HepG2 (cell line): ENCODE results near the gene TLK1. TPM values are rescaled to one million over a fixed set of nuclear protein-coding genes. Genes with fewer than 3 reads are reported as not detected.

ENCODE experiments used
- CBX1 ChIP-seq: IDR thresholded peaks from one replicate; pipeline ENCODE4 v1.6.1; 2016; ENCODE audit warnings: antibody characterized with exemption, low read depth
- CHD4 ChIP-seq: fragments of 200-600 bp; sonication (generic); IDR thresholded peaks from 2 replicates; pipeline ENCODE4 v1.7.0; 2017; ENCODE audit warnings: mild to moderate bottlenecking, low read length, borderline replicate concordance
- HMG20A ChIP-seq: IDR thresholded peaks from 2 replicates; pipeline ENCODE4 v1.6.1; 2016; ENCODE audit warnings: borderline replicate concordance
- HNF4G ChIP-seq, 2 experiments: sonication (generic) in 1 of 2; formaldehyde crosslinking in 1 of 2; IDR thresholded peaks; 2 replicates each; pipeline versions ENCODE4 v1.4.0 to v1.6.1; 2011 to 2020; ENCODE audit warnings: borderline replicate concordance in 2 of 2, low read depth in 2 of 2, mild to moderate bottlenecking in 2 of 2, low read length in 1 of 2, missing genetic modification reagents in 1 of 2, moderate library complexity in 1 of 2
- HNRNPLL ChIP-seq: fragments of 200-400 bp; formaldehyde crosslinking; IDR thresholded peaks from 2 replicates; pipeline ENCODE4 v1.6.1; 2017; ENCODE audit warnings: mild to moderate bottlenecking, low read depth, low read length; ENCODE audit not compliant: poor library complexity, severe bottlenecking
- HNRNPUL1 ChIP-seq: fragments of 200-400 bp; formaldehyde crosslinking; IDR thresholded peaks from 2 replicates; pipeline ENCODE4 v1.6.1; 2017; ENCODE audit warnings: low read depth, mild to moderate bottlenecking, low read length, moderate library complexity
- MIER2 ChIP-seq: IDR thresholded peaks from 2 replicates; pipeline ENCODE4 v1.6.1; 2016; ENCODE audit warnings: missing biosample characterization, missing genetic modification reagents
- NCOA5 ChIP-seq: sonication (generic); formaldehyde crosslinking; IDR thresholded peaks from 2 replicates; pipeline ENCODE4 v1.4.0; 2020; ENCODE audit warnings: missing genetic modification reagents
- PITX1 ChIP-seq: sonication (generic); formaldehyde crosslinking; IDR thresholded peaks from 2 replicates; pipeline ENCODE4 v1.5.1; 2020; ENCODE audit warnings: mild to moderate bottlenecking, missing genetic modification reagents
- SATB2 ChIP-seq: sonication (generic); formaldehyde crosslinking; IDR thresholded peaks from 2 replicates; pipeline ENCODE4 v1.5.0; 2020; ENCODE audit warnings: missing genetic modification reagents
- SMC3 ChIP-seq: IDR thresholded peaks from 2 replicates; pipeline ENCODE4 v1.6.1; 2011; ENCODE audit warnings: low read length, improper control_type of control experiment
- TCF12 ChIP-seq, 2 experiments: fragments of 450-650 bp in 1 of 2; sonication (generic) in 1 of 2; formaldehyde crosslinking in 1 of 2; IDR thresholded peaks; 2 replicates each; pipeline versions ENCODE4 v1.6.1 to v1.8.0; 2017 to 2022; ENCODE audit warnings: antibody characterized with exemption in 1 of 2, mild to moderate bottlenecking in 1 of 2, missing genetic modification reagents in 1 of 2, moderate library complexity in 1 of 2
- TGIF2 ChIP-seq: IDR thresholded peaks from 2 replicates; pipeline ENCODE4 v1.6.1; 2016; ENCODE audit warnings: control low read depth, missing compliant biosample characterization
- ZNF160 ChIP-seq: sonication (generic); formaldehyde crosslinking; IDR thresholded peaks from 2 replicates; pipeline ENCODE4 v1.8.0; 2022; ENCODE audit warnings: mild to moderate bottlenecking, inconsistent platforms, missing genetic modification reagents
- ZNF230 ChIP-seq: sonication (generic); formaldehyde crosslinking; IDR thresholded peaks from 2 replicates; pipeline ENCODE4 v1.4.0; 2020; ENCODE audit warnings: mild to moderate bottlenecking, missing genetic modification reagents
- polyA plus RNA-seq, 8 experiments: library from polyadenylated mRNA; depleted of rRNA in 3 of 8; stranded (reverse) in 7 of 8; unstranded in 1 of 8; fragments of >200 nt; fragmentation: Illumina TruSeq in 4 of 8; extraction: Trizol in 4 of 8; gene quantifications; 2 replicates each; pipeline versions ENCODE4 v1.2.1 to v1.2.3, GENCODE V29; 2011 to 2016; ENCODE audit warnings: low read depth in 4 of 8, missing spikeins in 1 of 8, mixed read lengths in 1 of 8; ENCODE audit not compliant: insufficient read depth in 1 of 8
- total RNA-seq, 5 experiments: library from RNA; depleted of rRNA; stranded (reverse); fragments of >200 nt; fragmentation: Illumina TruSeq; extraction: Trizol; gene quantifications; 2 replicates each; pipeline ENCODE4 v1.2.3, GENCODE V29; 2016; ENCODE audit warnings: low read depth in 1 of 5
- TF ChIP-seq, protein P1 (sequence below): IDR thresholded peaks from 2 replicates; pipeline ENCODE4 v1.6.1; 2012; ENCODE audit warnings: inconsistent platforms
- TF ChIP-seq, protein P2 (sequence below): sonication (generic); formaldehyde crosslinking; IDR thresholded peaks from 2 replicates; pipeline ENCODE4 v1.5.0; 2020; ENCODE audit warnings: mild to moderate bottlenecking, missing genetic modification reagents
- TF ChIP-seq, protein P3 (sequence below): sonication (generic); formaldehyde crosslinking; IDR thresholded peaks from 2 replicates; pipeline ENCODE4 v1.4.0; 2020; ENCODE audit warnings: missing genetic modification reagents
- TF ChIP-seq, protein P4 (sequence below): sonication (generic); formaldehyde crosslinking; IDR thresholded peaks from 2 replicates; pipeline ENCODE4 v1.4.0; 2020; ENCODE audit warnings: missing genetic modification reagents, mild to moderate bottlenecking, borderline replicate concordance

Gene TLK1
- total and polyA plus RNA-seq, 2 of the 13 experiments (the other 11 are each of a cell fraction or from before 2014, with no cell fraction given), result 16.8 to 28.7 TPM

DNA sequence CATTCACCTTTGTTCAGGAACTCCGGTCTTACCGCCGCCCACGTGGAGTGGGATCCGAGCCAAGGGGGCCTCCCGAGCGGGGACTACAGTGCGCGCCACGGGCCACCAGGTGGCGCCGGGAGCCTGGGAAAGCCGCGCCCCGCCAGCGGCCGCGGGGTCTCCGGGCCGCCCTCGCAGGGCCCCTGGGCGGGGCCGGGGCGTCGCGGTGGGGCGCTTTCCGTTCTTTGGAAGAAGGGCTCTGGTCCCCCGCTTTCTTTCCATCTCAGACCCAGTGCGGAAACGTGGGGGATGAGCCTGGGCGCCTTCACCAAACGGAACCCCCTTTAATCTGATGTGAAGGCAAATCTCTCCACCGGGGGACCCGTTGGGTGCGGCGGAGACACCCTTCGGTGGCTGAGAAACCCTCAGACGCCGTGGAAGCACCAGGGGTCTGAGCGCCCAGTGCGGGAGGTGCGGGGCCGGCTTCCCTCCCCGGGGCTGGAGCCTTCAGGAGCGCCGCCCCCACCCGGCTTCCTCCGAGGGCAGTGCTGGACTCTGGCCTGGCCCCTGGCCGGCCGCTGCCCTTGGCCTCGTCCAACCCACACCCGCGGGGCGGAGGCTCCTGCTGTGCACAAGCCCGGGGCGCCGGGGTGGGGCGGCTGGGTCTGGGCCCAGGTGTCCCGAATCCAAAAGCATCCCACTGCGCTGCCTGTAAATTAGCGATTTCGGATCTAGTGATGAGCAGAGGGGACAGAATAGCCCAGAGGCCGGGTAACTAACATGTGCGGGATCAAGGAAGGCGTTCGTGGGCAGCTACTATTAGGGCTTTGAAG is 187.0 kb downstream of the TLK1 start (continued):
- TF ChIP-seq, protein P1, sequence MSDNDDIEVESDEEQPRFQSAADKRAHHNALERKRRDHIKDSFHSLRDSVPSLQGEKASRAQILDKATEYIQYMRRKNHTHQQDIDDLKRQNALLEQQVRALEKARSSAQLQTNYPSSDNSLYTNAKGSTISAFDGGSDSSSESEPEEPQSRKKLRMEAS, result peak; percentile 97
- peak; percentile 83 for TF ChIP-seq SATB2 (CRISPR knock-in tag)
- TF ChIP-seq PITX1 (CRISPR knock-in tag), result peak; percentile 20; the same call in 1 of the 2 replicates
- TF ChIP-seq SMC3, result peak; percentile 28; the same call in 1 of the 2 replicates
- TF ChIP-seq NCOA5 (CRISPR knock-in tag), result no peak
- peak; percentile 94 for TF ChIP-seq ZNF230 (CRISPR knock-in tag)
- peak; percentile 23 for TF ChIP-seq CBX1
- TF ChIP-seq HNRNPUL1, result no peak
- no peak; the same call in 1 of the 2 replicates for TF ChIP-seq MIER2
- TF ChIP-seq, protein P2, sequence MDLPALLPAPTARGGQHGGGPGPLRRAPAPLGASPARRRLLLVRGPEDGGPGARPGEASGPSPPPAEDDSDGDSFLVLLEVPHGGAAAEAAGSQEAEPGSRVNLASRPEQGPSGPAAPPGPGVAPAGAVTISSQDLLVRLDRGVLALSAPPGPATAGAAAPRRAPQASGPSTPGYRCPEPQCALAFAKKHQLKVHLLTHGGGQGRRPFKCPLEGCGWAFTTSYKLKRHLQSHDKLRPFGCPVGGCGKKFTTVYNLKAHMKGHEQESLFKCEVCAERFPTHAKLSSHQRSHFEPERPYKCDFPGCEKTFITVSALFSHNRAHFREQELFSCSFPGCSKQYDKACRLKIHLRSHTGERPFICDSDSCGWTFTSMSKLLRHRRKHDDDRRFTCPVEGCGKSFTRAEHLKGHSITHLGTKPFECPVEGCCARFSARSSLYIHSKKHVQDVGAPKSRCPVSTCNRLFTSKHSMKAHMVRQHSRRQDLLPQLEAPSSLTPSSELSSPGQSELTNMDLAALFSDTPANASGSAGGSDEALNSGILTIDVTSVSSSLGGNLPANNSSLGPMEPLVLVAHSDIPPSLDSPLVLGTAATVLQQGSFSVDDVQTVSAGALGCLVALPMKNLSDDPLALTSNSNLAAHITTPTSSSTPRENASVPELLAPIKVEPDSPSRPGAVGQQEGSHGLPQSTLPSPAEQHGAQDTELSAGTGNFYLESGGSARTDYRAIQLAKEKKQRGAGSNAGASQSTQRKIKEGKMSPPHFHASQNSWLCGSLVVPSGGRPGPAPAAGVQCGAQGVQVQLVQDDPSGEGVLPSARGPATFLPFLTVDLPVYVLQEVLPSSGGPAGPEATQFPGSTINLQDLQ, result peak; percentile 100
- TF ChIP-seq TCF12 (IDR thresholded peaks at IDR 0.05), result no peak
- no peak for TF ChIP-seq TCF12 (CRISPR knock-in tag; IDR thresholded peaks at IDR 0.05)
- TF ChIP-seq HMG20A (CRISPR knock-in tag), result peak; percentile 28; the same call in 1 of the 2 replicates
- no peak for TF ChIP-seq TGIF2
- TF ChIP-seq CHD4, result peak; percentile 76; the same call in 1 of the 2 replicates
- peak; percentile 80 for TF ChIP-seq HNF4G (IDR thresholded peaks at IDR 0.05; ENCODE audit: borderline replicate concordance, low read depth, low read length)
- TF ChIP-seq HNF4G (CRISPR knock-in tag; IDR thresholded peaks at IDR 0.05; ENCODE audit: borderline replicate concordance, low read depth), result peak; percentile 95
- peak; percentile 64 for TF ChIP-seq HNRNPLL
- peak; percentile 21; the same call in 1 of the 2 replicates for TF ChIP-seq ZNF160 (CRISPR knock-in tag)
- TF ChIP-seq, protein P3, sequence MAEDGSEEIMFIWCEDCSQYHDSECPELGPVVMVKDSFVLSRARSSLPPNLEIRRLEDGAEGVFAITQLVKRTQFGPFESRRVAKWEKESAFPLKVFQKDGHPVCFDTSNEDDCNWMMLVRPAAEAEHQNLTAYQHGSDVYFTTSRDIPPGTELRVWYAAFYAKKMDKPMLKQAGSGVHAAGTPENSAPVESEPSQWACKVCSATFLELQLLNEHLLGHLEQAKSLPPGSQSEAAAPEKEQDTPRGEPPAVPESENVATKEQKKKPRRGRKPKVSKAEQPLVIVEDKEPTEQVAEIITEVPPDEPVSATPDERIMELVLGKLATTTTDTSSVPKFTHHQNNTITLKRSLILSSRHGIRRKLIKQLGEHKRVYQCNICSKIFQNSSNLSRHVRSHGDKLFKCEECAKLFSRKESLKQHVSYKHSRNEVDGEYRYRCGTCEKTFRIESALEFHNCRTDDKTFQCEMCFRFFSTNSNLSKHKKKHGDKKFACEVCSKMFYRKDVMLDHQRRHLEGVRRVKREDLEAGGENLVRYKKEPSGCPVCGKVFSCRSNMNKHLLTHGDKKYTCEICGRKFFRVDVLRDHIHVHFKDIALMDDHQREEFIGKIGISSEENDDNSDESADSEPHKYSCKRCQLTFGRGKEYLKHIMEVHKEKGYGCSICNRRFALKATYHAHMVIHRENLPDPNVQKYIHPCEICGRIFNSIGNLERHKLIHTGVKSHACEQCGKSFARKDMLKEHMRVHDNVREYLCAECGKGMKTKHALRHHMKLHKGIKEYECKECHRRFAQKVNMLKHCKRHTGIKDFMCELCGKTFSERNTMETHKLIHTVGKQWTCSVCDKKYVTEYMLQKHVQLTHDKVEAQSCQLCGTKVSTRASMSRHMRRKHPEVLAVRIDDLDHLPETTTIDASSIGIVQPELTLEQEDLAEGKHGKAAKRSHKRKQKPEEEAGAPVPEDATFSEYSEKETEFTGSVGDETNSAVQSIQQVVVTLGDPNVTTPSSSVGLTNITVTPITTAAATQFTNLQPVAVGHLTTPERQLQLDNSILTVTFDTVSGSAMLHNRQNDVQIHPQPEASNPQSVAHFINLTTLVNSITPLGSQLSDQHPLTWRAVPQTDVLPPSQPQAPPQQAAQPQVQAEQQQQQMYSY, result 0 out of 2 replicates have a peak, but pooled peaks have one; percentile 36
- TF ChIP-seq, protein P4, sequence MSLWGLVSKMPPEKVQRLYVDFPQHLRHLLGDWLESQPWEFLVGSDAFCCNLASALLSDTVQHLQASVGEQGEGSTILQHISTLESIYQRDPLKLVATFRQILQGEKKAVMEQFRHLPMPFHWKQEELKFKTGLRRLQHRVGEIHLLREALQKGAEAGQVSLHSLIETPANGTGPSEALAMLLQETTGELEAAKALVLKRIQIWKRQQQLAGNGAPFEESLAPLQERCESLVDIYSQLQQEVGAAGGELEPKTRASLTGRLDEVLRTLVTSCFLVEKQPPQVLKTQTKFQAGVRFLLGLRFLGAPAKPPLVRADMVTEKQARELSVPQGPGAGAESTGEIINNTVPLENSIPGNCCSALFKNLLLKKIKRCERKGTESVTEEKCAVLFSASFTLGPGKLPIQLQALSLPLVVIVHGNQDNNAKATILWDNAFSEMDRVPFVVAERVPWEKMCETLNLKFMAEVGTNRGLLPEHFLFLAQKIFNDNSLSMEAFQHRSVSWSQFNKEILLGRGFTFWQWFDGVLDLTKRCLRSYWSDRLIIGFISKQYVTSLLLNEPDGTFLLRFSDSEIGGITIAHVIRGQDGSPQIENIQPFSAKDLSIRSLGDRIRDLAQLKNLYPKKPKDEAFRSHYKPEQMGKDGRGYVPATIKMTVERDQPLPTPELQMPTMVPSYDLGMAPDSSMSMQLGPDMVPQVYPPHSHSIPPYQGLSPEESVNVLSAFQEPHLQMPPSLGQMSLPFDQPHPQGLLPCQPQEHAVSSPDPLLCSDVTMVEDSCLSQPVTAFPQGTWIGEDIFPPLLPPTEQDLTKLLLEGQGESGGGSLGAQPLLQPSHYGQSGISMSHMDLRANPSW, result peak; percentile 90; the same call in 1 of the 2 replicates
